ENCODE data around the gene ST7. TPM values are rescaled to one million over a fixed set of nuclear protein-coding genes. Genes with fewer than 3 reads are reported as not detected.

ST7 gene
- polyA plus RNA-seq, 1 donor (not counting 4 experiments of a cell fraction or from before 2014, with no cell fraction given), result 16.9 TPM

GRCh38 chr7:117279203-117279602 is 325.9 kb downstream of the ST7 start:
- Histone ChIP-seq H3K9me1 (ENCODE audit: control insufficient read depth, extremely low read depth, insufficient read depth, low read length) (no peaks in the 10 kb centered on the region), H2AFZ (ENCODE audit: control insufficient read depth, low read length) (no peak overlapping the region), H3K79me2 (ENCODE audit: control insufficient read depth, insufficient read depth, low read length) (no peaks in the 10 kb centered on the region), H3K4me2 (ENCODE audit: control insufficient read depth, extremely low read depth, insufficient read depth, low read depth, low read length) (no peak overlapping the region), H3K27me3 (ENCODE audit: control insufficient read depth, extremely low read depth, insufficient read depth, low read length) (no peaks in the 10 kb centered on the region), H3K9me3 (ENCODE audit: control insufficient read depth, low read depth, low read length) (no peaks in the 10 kb centered on the region), H3K9ac (ENCODE audit: control insufficient read depth, extremely low read depth, insufficient read depth, low read length) (no peak overlapping the region), H3K27ac (ENCODE audit: control insufficient read depth, insufficient read depth, low read length) (no peak overlapping the region), H4K20me1 (ENCODE audit: control insufficient read depth, extremely low read depth, insufficient read depth, low read length) (no peaks in the 10 kb centered on the region), H3K36me3 (ENCODE audit: control insufficient read depth in 2 of 2, extremely low read depth in 1 of 2, insufficient read depth in 2 of 2, low read length in 2 of 2) (no peaks in the 10 kb centered on the region), H3K4me3 (ENCODE audit: control insufficient read depth in 2 of 3, extremely low read depth in 1 of 3, insufficient read depth in 2 of 3, low read depth in 1 of 3, low read length in 3 of 3) (no peak overlapping the region), H3K4me1 (ENCODE audit: control insufficient read depth, extremely low read depth, insufficient read depth, low read length) (peaks cover 17% of the 10 kb centered on the region)
- DNase-seq (ENCODE audit: low read depth, low spot score) (no peak), FAIRE-seq (no peak)
- dilution Hi-C loops (cut with MboI; ENCODE audit: extremely low pct_ligation_motif_present, low sequenced_read_pairs), result no loop called here
- no peak for TF ChIP-seq EZH2 (IDR thresholded peaks at IDR 0.05; ENCODE audit: low read length)
- TF ChIP-seq CTCF (optimal IDR thresholded peaks at IDR 0.05 in 1 of 3, IDR thresholded peaks at IDR 0.05 in 1 of 3, conservative IDR thresholded peaks at IDR 0.05 in 1 of 3; ENCODE audit: extremely low read depth in 1 of 3, insufficient read depth in 2 of 3, low read length in 3 of 3), result no peak

Small RNA genes within 50 kb of the gene (small RNA-seq; reads per million reads assigned to genes)
- gene AC002542.1 (ENCODE audit: insufficient read length in 3 of 3, low read depth in 3 of 3, low replicate concordance in 1 of 3), result 0 reads per million in 3 experiments
- 0 reads per million in 3 experiments for gene MTCYBP6 (ENCODE audit: insufficient read length in 3 of 3, low read depth in 3 of 3, low replicate concordance in 1 of 3)
- 0 reads per million in 3 experiments for gene RF00019 (ENCODE audit: insufficient read length in 3 of 3, low read depth in 3 of 3, low replicate concordance in 1 of 3)
- 0 reads per million in 3 experiments for gene RF02179 (ENCODE audit: insufficient read length in 3 of 3, low read depth in 3 of 3, low replicate concordance in 1 of 3)
- gene RF02180 (ENCODE audit: insufficient read length in 3 of 3, low read depth in 3 of 3, low replicate concordance in 1 of 3), result 0 reads per million in 3 experiments
- gene RF02181 (ENCODE audit: insufficient read length in 3 of 3, low read depth in 3 of 3, low replicate concordance in 1 of 3), result 0 reads per million in 3 experiments
- gene RF02183 (ENCODE audit: insufficient read length in 3 of 3, low read depth in 3 of 3, low replicate concordance in 1 of 3), result 0 reads per million in 3 experiments
- 0 reads per million in 3 experiments for gene RF02184 (ENCODE audit: insufficient read length in 3 of 3, low read depth in 3 of 3, low replicate concordance in 1 of 3)
- 0 reads per million in 3 experiments for gene RF02185 (ENCODE audit: insufficient read length in 3 of 3, low read depth in 3 of 3, low replicate concordance in 1 of 3)
- 0 reads per million in 3 experiments for gene RF02188 (ENCODE audit: insufficient read length in 3 of 3, low read depth in 3 of 3, low replicate concordance in 1 of 3)
- gene RNA5SP239 (ENCODE audit: insufficient read length in 3 of 3, low read depth in 3 of 3, low replicate concordance in 1 of 3), result 0 reads per million in 3 experiments

Other genes starting within 250 kb of the ST7 start
- 74.4 to 150 TPM (median 80.7 TPM) in 3 replicates for gene CAPZA2, start 90.9 kb upstream of the ST7 start, polyA plus RNA-seq